NCI-H1092 treated with DMSO at 0.1 percent for 48 hours (cell line): Measurements from ENCODE around the gene BSG.

Experiments
- DNase-seq: peaks from one replicate; lab custom pipeline; 2025; lab: John Stamatoyannopoulos, UW

The BSG gene

GRCh38 chr19:572140-572742 is at the start of gene BSG:
Gene BSG, plus strand, starts transcription at chr19:572596. Its CDS starts 39 bp downstream, at chr19:572635.
- peak; percentile 97 for DNase-seq

- DNase-seq = no peak
These were observed 49.7 kb upstream of the BSG start for GRCh38 chr19:522726-523125.

GRCh38 chr19:524062-524674 is 48.2 kb upstream of the BSG start:
- DNase-seq = peak; percentile 59

- no peak for DNase-seq
These were observed 47.4 kb upstream of the BSG start for GRCh38 chr19:525029-525428.

GRCh38 chr19:525857-526419 is 46.5 kb upstream of the BSG start:
- DNase-seq = no peak

DNA sequence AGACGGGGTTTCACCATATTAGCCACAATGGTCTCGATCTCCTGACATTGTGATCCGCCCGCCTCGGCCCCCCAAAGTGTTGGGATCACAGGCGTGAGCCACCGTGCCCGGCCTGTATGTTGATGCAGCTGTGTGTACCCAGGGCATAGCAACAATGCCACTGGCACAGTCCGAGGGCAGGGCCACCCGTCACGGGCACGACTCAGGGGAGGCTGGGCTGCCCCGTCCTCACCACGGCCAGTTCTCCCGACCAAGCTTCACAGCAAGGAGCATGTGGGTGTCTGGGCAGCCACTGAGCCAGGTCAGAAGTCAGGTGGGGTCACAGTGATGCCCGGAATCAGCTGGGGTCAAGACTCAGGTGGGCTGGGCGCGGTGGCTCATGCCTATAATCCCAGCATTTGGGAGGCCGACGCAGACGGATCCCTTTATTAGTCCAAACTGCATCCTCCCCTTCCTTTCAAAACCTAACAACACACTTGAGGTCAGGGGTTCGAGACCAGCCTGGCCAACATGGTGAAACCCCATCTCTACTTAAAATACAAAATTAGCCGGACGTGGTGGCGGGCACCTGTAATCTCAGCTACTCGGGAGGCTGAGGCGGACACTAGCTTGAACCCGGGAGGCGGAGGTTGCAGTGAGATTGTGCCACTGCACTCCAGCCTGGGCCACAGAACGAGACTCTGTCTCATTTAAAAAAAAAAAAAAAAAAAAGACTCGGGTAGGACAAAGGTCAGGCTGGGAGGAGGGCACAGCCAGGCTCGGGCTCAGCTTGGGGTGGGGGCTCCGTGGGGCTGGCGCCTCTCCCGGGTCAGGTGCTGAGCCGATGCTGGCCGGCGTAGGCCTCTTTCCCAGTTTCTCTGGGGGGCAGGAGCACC is 42.0 kb upstream of the BSG start:
- DNase-seq = no peak

DNA sequence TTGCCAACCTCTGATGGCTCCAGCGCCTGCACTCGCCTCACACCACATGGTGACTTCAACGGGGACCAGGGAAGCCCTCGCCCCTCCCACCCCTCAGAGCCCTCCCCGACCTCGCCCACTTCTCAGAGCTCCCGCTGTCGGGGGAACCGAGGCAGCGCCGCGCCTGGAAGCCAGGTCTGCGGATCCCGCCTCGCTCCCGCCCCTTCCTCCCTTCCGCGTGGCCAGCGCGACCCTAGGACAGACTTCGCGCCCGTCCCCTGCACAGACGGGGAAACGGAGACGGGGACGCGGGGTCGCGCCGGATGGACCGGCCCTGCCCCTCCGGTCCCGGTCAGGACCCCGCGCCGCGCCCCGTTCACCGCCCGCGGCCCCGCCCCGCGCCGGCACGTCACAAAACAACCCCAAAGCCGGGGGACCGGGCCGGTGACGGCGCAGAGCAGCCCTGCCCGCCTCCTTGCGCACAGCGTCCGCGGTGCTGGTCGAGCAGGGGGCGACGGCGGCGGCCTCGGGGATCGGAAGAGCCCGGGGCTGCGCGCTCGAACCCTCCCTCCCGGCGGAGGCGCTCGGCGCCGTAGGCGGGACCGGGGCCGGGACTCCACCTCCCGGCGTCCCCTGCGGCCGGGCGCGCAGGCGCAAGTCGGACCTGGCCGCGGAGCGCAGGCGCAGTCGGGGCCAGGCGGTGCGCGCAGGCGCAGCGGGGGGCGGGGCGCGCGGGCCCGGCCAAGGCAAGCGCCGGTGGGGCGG is 41.2 kb upstream of the BSG start:
- DNase-seq = peak; percentile 84

GRCh38 chr19:531753-532560 is 40.4 kb upstream of the BSG start, which contains the start of gene CDC34:
Gene CDC34, plus strand, starts transcription at chr19:531760. Its CDS starts 172 bp downstream, at chr19:531932.
- no peak for DNase-seq

GRCh38 chr19:532561-533363 is 39.6 kb upstream of the BSG start:
- DNase-seq = peak; percentile 69

GRCh38 chr19:533364-534058 is 38.9 kb upstream of the BSG start:
- no peak for DNase-seq

- no peak for DNase-seq
These were observed 38.3 kb upstream of the BSG start for GRCh38 chr19:534088-534487.

GRCh38 chr19:535017-535835 is 37.2 kb upstream of the BSG start:
- DNase-seq = no peak

GRCh38 chr19:536031-536880 is 36.1 kb upstream of the BSG start:
- DNase-seq = no peak

DNA sequence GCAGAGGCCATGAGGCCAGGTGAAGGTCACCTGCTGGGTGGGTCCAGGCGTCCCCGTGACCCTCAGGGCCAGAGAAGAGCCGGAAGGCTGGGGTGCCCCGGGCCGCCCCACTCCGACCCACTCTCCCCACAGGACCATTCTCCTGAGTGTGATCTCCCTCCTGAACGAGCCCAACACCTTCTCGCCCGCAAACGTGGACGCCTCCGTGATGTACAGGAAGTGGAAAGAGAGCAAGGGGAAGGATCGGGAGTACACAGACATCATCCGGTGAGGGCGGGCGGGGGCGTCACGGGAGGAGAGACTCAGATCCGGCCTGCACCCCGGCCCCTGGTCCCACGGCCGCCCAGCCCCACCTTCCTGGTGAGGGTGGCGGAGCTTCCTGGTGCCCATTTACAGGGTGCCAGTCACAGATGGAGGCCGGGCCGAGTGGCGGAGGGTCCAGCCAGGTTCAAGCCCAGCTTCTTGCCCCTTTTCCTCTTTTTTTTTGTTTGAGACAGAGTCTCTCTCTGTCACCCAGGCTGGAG is 35.5 kb upstream of the BSG start:
- DNase-seq = no peak

GRCh38 chr19:538641-539428 is 33.6 kb upstream of the BSG start:
- DNase-seq = no peak

GRCh38 chr19:539429-540030 is 32.9 kb upstream of the BSG start:
- no peak for DNase-seq
